OCI-LY7 (cell line): ENCODE data around the gene ZDHHC21. TPM values are rescaled to one million over a fixed set of nuclear protein-coding genes. Genes with fewer than 3 reads are reported as not detected.

Experiments used
- BruUV-seq: library from RNA; stranded (reverse); fragments of 400-500 nt; replicated peaks from 2 replicates; lab custom pipeline; 2021; lab: Mats Ljungman, UMichigan
- CTCF ChIA-PET: fragments of 300-600 bp; sonication (Branson Sonifier 250); formaldehyde crosslinking; loops from one replicate; lab custom pipeline; 2022; ENCODE audit warnings: antibody characterized with exemption; ENCODE audit not compliant: unreplicated experiment; lab: Charles Lee
- POLR2A ChIA-PET: fragments of 300-600 bp; sonication (Branson Sonifier 250); formaldehyde crosslinking; loops from one replicate; lab custom pipeline; 2022; ENCODE audit warnings: antibody characterized with exemption; lab: Charles Lee
- DNase-seq: peaks from one replicate; pipeline ENCODE4 v3.0.0-alpha.2; 2015; ENCODE audit warnings: low spot score
- H2AFZ ChIP-seq: fragments of 200-600 bp; sonication (generic), shearing (Covaris generic); 2 replicates; pipeline ENCODE4 v1.6.1; 2014; ENCODE audit warnings: mild to moderate bottlenecking, antibody characterized with exemption, low read length, moderate library complexity
- H3K27ac ChIP-seq: fragments of 200-600 bp; sonication (generic); 2 replicates; pipeline ENCODE4 v1.5.1; 2014; ENCODE audit warnings: mixed run types, low read depth, mild to moderate bottlenecking, moderate library complexity, low read length, inconsistent platforms; ENCODE audit not compliant: poor library complexity, severe bottlenecking
- H3K36me3 ChIP-seq: fragments of 200-600 bp; sonication (generic); 2 replicates; pipeline ENCODE4 v1.6.1; 2014; ENCODE audit warnings: mild to moderate bottlenecking, antibody characterized with exemption, low read length, moderate library complexity, mixed read lengths; ENCODE audit not compliant: insufficient read depth
- H3K4me1 ChIP-seq: fragments of 200-600 bp; sonication (generic); 2 replicates; pipeline ENCODE4 v1.5.1; 2014; ENCODE audit warnings: mild to moderate bottlenecking, low read length; ENCODE audit not compliant: insufficient read depth, poor library complexity, severe bottlenecking
- H3K4me2 ChIP-seq: fragments of 200-600 bp; sonication (generic); 2 replicates; pipeline ENCODE4 v1.6.1; 2014; ENCODE audit warnings: mild to moderate bottlenecking, low read length
- H3K4me3 ChIP-seq: fragments of 200-600 bp; sonication (generic); 2 replicates; pipeline ENCODE4 v1.5.1; 2014; ENCODE audit warnings: mild to moderate bottlenecking, low read depth, low read length; ENCODE audit not compliant: poor library complexity, severe bottlenecking
- H3K79me2 ChIP-seq: fragments of 200-600 bp; sonication (generic); 2 replicates; pipeline ENCODE4 v1.6.1; 2016; ENCODE audit warnings: low read depth, mild to moderate bottlenecking, low read length, moderate library complexity, mixed read lengths; ENCODE audit not compliant: insufficient read depth
- H3K9me2 ChIP-seq: fragments of 200-600 bp; sonication (generic); 2 replicates; pipeline ENCODE4 v1.6.1; 2016; ENCODE audit warnings: mild to moderate bottlenecking, low read length, mixed read lengths; ENCODE audit not compliant: insufficient read depth
- H3K9me3 ChIP-seq: fragments of 200-600 bp; sonication (generic); 2 replicates; pipeline ENCODE4 v1.6.1; 2014; ENCODE audit warnings: mild to moderate bottlenecking, mixed run types, low read length, mixed read lengths
- H4K20me1 ChIP-seq: fragments of 200-600 bp; sonication (generic); 2 replicates; pipeline ENCODE4 v1.6.1; 2014; ENCODE audit warnings: mild to moderate bottlenecking, antibody characterized with exemption, low read length, moderate library complexity, mixed read lengths; ENCODE audit not compliant: insufficient read depth
- CTCF ChIP-seq: fragments of 200-600 bp; sonication (generic); conservative IDR thresholded peaks from 2 replicates; pipeline ENCODE4 v1.5.1; 2014; ENCODE audit warnings: mild to moderate bottlenecking, antibody characterized with exemption, low read length, moderate library complexity, mixed read lengths
- EZH2phosphoT487 ChIP-seq: fragments of 200-600 bp; sonication (generic); IDR thresholded peaks from 2 replicates; pipeline ENCODE4 v1.6.1; 2018; ENCODE audit warnings: low read depth, borderline replicate concordance, mild to moderate bottlenecking, mixed run types, antibody characterized with exemption, low read length, moderate library complexity, mixed read lengths
- intact Hi-C: fragments of 100-400 bp; cut with micrococcal nuclease; formaldehyde crosslinking; loops from one replicate; pipeline ENCODE4 v1.10.0; 2022; ENCODE audit not compliant: unreplicated experiment
- total RNA-seq, 2 experiments: library from RNA; depleted of rRNA in 1 of 2; stranded (reverse); fragments of >200 nt in 1 of 2; shearing (Covaris generic) in 1 of 2; gene quantifications; 2 replicates each; pipeline ENCODE4 v1.2.3, GENCODE V29; 2014 to 2022

Gene ZDHHC21
- total RNA-seq, 2 experiments from 2014 or later, result 13.0 to 16.2 TPM

DNA sequence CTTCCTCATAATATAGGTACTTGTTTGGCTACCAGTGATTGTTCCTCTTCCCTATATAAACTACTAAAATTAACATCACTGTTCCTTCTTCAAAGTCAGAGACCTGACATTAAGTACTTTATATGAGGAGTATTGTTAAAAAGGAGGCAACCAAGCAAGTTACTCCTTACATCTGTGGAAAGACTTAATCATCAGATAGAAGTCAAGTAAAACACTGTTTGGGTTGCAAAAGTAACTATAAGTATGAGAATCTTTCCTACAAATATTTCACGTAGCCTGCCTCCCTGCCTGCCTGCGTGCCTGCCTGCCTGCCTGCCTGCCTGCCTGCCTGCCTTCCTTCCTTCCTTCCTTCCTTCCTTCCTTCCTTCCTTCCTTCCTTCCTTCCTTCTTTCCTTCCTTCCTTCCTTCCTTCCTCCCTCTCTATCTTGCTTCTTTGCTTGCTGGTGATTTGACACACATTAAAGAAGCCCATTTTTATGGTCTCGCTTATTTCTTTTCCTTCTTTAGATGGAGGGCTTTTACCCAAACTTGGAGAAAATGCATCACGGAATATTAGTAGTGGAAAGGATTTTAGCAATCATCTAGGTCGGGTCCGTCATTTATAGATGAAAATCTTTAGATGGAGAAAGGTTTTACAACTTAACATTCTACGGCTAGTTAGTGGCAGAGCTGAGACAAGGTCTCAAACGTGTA is 26.1 kb upstream of the ZDHHC21 start:
- POLR2A ChIA-PET, result no interaction called here
- Histone ChIP-seq H3K79me2 (no peaks in the 10 kb centered on the region), H3K4me1 (no peaks in the 10 kb centered on the region)

DNA sequence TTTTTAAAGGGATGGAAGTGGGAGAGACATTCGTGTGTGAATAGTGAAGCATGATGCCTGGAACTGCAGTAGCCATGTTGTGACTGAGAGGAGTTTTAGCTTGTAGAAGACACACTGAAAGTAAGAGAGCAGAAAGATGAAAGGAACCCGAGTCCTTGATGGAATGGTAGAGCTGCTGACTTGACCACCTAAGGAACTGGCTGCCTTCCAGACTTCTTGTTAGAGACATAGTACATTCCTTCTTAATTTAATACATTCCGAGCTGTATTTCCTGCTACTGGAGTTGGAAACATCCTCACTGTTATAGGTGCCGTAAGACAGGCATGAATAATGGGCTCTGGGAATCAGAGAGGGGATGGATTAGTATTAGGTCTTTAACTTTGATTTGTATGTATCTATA is 21.9 kb upstream of the ZDHHC21 start:
- intact Hi-C loops, result no loop called here
- no peaks in the 10 kb centered on the region for H3K9me2 ChIP-seq
- H3K4me1 ChIP-seq, result no peaks in the 10 kb centered on the region
- no peak overlapping the region for H3K27ac ChIP-seq
- DNase-seq, result no peak
- H4K20me1 ChIP-seq, result no peaks in the 10 kb centered on the region
- H3K4me2 ChIP-seq, result no peak overlapping the region
- BruUV-seq, result no TSS peak
- ChIA-PET CTCF (no interaction called here), POLR2A (interaction anchor here (0.6 to 1.5 kb wide), 2 partner anchors 21 to 853 kb away, joined by 3 read pairs; partner anchors contain the start of gene ZDHHC21)
- H3K4me3 ChIP-seq, result no peak overlapping the region
- no peak overlapping the region for H2AFZ ChIP-seq
- TF ChIP-seq EZH2phosphoT487 (no peak), CTCF (no peak)
- no peaks in the 10 kb centered on the region for H3K36me3 ChIP-seq
- 0 out of 2 replicates have a peak, but pooled peaks cover 2% of the 10 kb centered on the region for H3K9me3 ChIP-seq
- H3K79me2 ChIP-seq, result no peaks in the 10 kb centered on the region

More for the DNA sequence above, 26.1 kb upstream of the ZDHHC21 start:
- Histone ChIP-seq H3K9me3 (no peaks in the 10 kb centered on the region), H3K4me2 (no peak overlapping the region), H3K27ac (no peak overlapping the region), H3K36me3 (no peaks in the 10 kb centered on the region), H2AFZ (no peak overlapping the region), H4K20me1 (no peaks in the 10 kb centered on the region), H3K9me2 (no peaks in the 10 kb centered on the region), H3K4me3 (no peak overlapping the region)
- no TSS peak for BruUV-seq
- CTCF ChIA-PET, result no interaction called here
- no peak for DNase-seq
- TF ChIP-seq EZH2phosphoT487 (no peak), CTCF (no peak)
- intact Hi-C loops, result no loop called here

DNA sequence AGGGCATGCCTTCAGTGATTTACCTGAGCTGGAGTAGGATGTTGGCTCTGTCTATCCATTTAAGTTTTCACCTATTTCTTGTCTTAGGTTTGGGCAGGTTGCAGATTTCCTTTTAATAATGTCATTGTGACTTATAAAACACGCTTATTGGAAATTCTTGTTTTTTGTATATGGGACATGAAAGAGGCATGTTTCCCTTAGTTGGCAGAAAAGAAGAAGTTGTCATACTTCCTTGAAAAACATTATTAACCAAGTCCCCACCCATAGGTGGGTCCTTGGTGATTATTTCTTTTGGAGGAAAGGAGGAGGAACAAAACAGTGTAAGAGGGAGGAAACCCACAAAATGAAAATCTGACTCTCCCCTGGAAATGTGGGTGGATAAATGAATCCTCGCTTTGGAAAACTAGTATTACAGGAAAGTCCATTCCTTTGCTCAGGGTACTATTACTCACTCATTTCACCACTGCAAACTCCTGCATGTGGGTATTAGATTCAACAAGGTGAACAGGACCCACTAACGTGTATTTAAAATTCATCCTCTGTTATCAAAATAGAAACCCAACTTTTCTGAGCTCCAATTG is 20.0 kb upstream of the ZDHHC21 start:
- H3K4me3 ChIP-seq, result no peak overlapping the region
- ChIA-PET POLR2A (interaction anchor here (1.2 kb wide), 1 partner anchor 10 kb away, joined by 3 read pairs; the partner anchor contains the start of gene CER1), CTCF (no interaction called here)
- H3K27ac ChIP-seq, result no peak overlapping the region
- no peaks in the 10 kb centered on the region for H3K79me2 ChIP-seq
- 0 out of 2 replicates have a peak, but pooled peaks cover 5% of the 10 kb centered on the region for H3K9me3 ChIP-seq
- BruUV-seq, result no TSS peak
- no peak overlapping the region for H2AFZ ChIP-seq
- no peak overlapping the region for H3K4me2 ChIP-seq
- H3K36me3 ChIP-seq, result no peaks in the 10 kb centered on the region
- DNase-seq, result no peak
- H4K20me1 ChIP-seq, result no peaks in the 10 kb centered on the region
- TF ChIP-seq CTCF (no peak), EZH2phosphoT487 (no peak)
- no peaks in the 10 kb centered on the region for H3K4me1 ChIP-seq
- H3K9me2 ChIP-seq, result no peaks in the 10 kb centered on the region
- intact Hi-C loops, result no loop called here
